DMS 273 (cell line): Measurements from ENCODE around the gene TMEM215.
"Not testable (repeated sequence)": the region's sequence is repeated elsewhere in the genome, so short reads cannot be mapped to it uniquely, and the experiment has no call there.

Source experiments
- DNase-seq: peaks from one replicate; lab custom pipeline; 2025; ENCODE audit not compliant: unreplicated experiment; lab: John Stamatoyannopoulos, UW

Gene TMEM215, protein sequence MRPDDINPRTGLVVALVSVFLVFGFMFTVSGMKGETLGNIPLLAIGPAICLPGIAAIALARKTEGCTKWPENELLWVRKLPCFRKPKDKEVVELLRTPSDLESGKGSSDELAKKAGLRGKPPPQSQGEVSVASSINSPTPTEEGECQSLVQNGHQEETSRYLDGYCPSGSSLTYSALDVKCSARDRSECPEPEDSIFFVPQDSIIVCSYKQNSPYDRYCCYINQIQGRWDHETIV

GRCh38 chr9:32783168-32783891, at the start of gene TMEM215:
TMEM215 (plus strand) TSS chr9:32783540; CDS start chr9:32784184, 644 bp downstream.
- DNase-seq: peak; percentile 43

DNA sequence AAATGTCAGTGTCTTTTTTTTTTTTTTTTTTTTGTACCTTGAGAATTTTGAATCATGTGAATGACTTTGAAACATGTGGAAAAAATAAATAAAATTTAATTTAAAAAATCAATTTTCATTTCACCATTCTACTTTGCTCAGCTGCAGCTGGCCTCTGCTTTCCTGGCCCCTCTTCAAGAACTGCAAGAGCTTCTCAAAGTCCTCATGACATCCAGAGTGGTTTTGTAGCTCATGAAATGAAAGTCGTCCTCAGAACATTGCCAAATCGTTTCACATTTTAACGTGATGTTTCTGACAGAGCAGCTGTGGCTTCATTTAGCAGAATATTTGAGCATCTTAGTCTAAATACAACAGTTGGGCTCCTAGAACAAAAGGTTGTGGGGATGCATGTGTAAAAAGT, 47.9 kb upstream of the TMEM215 start:
- DNase-seq: no peak

DNA sequence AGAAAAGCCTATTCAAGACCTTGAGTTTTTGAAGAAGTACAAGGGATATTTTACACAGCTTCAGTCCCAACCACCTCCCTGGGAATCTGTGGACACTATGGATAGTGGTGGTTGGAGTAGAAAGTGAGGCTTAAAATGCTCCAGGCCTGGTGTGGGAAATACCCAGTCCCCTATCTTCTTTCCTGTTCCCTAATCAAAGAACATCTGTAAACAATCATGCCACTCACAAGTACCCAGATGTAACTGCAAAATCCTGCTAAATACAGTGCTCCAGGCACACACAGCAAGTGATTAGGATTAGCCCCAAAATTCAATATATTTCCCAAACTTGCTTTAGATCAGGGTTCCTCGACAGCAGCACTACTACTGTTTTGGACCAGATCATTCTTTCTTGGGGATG, 46.0 kb upstream of the TMEM215 start:
- no peak for DNase-seq

- no peak for DNase-seq
Measured at GRCh38 chr9:32738501-32739172, 44.7 kb upstream of the TMEM215 start.

DNA sequence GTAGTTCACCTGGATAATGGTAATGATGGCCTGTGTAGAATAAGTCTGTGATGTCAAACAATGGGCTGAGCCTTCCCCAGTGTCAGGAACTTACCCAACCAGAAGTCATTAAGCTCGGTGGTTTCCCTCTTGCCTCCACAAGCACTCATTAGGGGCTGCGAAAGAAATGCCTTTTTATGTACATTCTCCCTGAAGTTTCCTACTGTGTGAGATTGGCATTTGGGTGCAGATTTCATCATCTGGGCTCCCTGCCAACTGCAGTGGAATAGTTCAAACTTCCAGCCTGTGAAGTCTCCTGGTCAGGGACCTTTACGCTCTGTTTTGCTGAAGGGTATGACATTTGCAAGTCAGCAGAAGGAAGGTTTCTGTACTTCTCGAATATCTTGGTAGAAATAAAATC, 41.6 kb upstream of the TMEM215 start:
- DNase-seq: peak; percentile 15

- DNase-seq: no peak
Measured at GRCh38 chr9:32742296-32742695, 41.0 kb upstream of the TMEM215 start.

DNA sequence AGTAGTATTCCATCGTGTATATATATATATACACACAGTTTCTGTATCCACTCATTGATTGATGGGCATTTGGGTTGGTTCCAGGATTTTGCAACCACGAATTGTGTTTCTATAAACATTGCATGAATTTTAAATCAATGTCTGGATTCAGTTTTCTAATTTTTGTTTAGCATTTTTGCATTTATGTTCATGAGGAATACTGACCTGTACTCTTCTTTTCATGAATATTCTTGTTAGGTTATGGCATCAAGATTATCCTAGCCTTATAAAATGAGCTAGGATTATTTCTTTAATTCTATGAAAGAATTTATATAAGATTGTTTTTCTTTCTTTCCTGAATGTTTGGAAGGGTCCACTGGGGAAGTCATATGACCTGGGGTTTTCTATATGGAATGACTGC, 35.3 kb upstream of the TMEM215 start:
- no peak for DNase-seq

GRCh38 chr9:32755730-32756129, 27.6 kb upstream of the TMEM215 start:
- no peak for DNase-seq

DNA sequence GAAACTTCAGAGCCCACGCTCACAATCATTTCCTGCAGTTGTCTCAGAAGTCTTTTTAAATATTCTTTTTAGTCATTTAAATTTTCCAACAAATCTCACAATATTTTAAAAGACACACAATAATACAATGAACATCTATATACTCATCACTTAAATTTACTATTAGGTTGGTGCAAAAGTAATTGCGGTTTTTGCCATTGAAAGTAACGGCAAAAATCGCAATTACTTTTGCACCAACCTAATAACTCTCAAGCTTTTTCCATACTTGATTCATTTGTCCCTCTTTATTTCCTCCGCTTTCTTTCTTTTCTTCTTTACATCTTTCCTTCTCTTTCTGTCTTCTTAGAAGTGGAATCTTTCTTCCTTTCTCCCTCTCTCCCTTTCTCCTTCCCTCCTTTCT, 19.2 kb upstream of the TMEM215 start:
- no peak for DNase-seq

DNA sequence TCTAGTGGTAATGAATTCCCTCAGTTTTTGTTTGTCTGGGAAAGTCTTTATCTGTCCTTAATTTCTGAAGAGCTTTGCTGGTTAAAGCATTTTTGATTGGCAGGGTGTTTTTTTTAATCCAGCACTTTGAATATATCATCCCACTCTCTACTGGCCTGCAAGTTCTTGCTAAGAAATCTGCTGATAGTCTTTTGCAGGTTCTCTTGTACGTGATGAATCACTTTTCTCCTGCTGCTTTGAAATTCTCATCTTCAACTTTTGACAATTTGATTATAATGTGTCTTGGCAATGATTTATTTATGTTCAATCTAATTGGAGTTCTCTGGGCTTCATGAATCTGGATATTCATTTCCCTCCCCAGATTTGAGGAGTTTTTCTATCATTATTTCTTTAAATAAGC, 8.1 kb upstream of the TMEM215 start:
- DNase-seq: no peak

GRCh38 chr9:32776201-32776600, 7.1 kb upstream of the TMEM215 start:
- DNase-seq: peak; percentile 14

DNA sequence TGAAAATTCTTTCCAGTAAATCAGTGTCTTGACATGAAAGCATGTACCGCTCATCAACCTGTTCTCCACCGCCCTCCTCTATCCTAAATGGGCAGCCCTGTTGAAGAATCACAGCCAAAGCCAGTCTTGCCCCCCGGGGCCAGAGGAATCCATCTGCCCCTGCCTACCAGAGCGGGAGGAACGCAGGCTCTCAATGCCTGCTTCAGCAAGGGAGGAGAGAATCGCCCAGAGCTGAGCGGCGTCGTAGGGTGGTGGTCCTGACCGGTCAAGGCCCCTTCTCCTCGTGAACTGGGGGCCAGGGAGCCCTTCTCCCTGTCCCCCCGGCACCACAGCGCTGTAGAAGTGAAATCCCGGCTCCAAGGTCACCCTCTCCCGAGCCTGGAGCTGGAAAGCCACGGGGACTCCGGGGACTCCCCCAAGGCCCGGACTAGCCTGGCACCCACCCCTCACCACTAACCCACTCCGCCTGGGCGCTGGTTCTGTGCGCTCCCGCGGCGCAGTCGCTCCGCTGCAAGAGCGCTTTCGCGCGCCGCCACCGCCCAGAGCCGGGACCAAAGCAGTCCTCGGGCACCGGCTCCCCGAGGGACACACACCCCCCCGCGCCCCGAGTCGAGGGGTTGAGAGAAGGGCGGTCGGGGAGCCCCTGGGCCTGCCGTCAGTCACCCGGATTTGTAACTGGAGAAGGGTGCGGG, 718 bp upstream of the TMEM215 start:
- DNase-seq: peak; percentile 43

GRCh38 chr9:32787816-32788215, 4.5 kb downstream of the TMEM215 start:
- no peak for DNase-seq

- DNase-seq: not testable (repeated sequence)
Measured at GRCh38 chr9:32796015-32796414, 12.7 kb downstream of the TMEM215 start.

GRCh38 chr9:32801530-32801929, 18.2 kb downstream of the TMEM215 start:
- DNase-seq: no peak

DNA sequence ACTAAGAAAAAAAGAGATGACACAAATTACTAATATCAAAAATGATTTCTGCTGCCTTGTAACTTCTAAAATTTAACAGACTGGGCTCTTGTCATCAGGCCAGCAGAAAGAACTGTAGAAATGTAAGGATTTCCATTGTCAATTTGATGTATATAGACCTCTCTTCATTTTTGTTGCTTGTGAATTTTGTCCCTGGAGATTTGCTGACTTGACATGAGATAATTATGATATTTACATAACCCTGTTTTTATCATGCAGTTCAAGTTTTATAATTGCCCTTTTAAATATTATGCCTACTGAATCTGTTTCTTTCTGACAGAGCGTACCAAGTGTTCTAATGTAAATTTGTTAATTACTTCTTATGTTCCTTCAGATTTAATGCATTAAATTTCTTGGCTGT, 23.9 kb downstream of the TMEM215 start:
- DNase-seq: no peak

DNA sequence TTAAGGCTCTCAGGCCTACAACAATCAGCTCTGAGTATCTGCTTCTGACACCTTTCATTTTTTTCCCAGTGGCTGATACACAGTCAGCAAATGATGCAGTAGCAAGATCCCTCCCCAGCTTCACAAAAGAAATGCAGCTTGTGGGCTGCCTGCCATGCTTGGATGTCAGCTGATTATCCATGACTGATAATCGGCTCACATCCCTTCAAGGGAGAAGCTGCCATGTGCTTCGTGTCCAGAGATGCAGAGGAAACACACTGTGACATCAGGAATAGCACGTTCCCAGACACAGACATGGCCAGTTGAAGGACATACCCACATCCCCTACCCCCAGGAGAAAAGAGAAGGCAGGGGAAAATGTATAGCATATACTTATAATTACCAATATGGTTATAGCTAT, 27.9 kb downstream of the TMEM215 start:
- no peak for DNase-seq

GRCh38 chr9:32820322-32820721, 37.0 kb downstream of the TMEM215 start:
- no peak for DNase-seq

DNA sequence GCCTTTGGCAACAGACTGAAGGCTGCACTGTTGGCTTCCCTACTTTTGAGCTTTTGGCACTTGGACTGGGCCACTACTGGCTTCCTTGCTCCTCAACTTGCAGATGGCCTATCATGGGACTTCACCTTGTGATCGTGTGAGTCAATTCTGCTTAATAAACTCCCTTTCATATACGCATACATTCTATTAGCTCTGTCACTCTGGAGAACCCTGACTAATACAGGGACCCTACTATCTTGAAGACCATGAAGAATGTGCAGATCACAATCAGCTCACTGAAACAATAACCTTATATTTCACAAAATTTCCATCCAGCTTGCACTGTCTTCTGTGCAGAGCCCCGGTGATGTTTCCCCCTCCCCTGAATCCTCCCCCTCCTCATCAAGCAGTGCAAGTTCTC, 39.8 kb downstream of the TMEM215 start:
- DNase-seq: no peak

DNA sequence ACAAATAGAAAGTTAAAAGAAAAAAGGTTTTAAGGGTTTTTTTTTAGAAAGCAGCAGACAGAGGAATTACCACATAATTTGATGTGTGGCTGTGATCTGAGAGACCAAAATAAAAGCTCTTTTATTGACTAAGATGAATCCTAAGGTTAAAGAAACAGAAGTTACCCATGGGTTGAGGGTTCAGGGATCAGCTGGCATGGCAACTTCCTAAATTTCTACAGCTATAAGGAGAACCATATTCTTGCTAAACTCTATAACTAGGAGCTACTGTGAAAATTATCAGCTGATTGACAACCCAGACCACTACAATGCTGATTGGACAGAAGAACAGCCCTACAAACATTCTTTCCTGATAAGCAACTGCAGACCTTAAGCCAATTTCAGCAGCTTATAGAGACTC, 40.2 kb downstream of the TMEM215 start:
- no peak for DNase-seq

- no peak for DNase-seq
Measured at GRCh38 chr9:32825203-32825602, 41.9 kb downstream of the TMEM215 start.

DNA sequence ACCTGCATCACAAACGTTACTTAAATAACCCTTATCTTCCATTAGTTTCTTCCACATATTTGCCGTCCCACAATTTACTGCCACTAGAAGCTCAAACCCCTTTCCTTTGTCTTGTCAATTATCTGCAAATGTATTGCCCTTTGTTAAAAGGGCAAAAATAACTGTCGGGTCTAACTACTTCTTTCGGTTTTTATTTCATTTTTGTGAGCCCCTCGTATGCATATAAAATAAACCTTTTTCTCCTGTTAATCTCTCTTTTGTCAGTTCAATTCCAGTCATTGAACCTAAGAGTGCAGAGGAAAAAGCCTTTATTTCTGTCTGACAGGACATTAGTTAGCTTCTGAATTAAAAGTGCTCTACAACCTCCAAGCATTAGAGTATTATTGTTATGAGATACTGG, 45.5 kb downstream of the TMEM215 start:
- DNase-seq: no peak
